A673 (cell line): ENCODE results near the gene ARRDC2. TPM values are rescaled to one million over a fixed set of nuclear protein-coding genes. Genes with fewer than 3 reads are reported as not detected.

Source experiments
- BruUV-seq: library from RNA; stranded (reverse); fragments of 400-500 nt; replicated peaks from 2 replicates; lab custom pipeline; 2021; lab: Mats Ljungman, UMichigan
- CTCF ChIA-PET: fragments of 300-600 bp; sonication (Branson Sonifier 250); formaldehyde crosslinking; loops from one replicate; lab custom pipeline; 2022; ENCODE audit warnings: antibody characterized with exemption; lab: Charles Lee
- POLR2A ChIA-PET: fragments of 300-600 bp; sonication (Branson Sonifier 250); formaldehyde crosslinking; loops from one replicate; lab custom pipeline; 2022; ENCODE audit warnings: antibody characterized with exemption; ENCODE audit not compliant: low non-redundant PET; lab: Charles Lee
- DNase-seq: peaks from one replicate; pipeline ENCODE4 v3.0.0-alpha.2; 2015; ENCODE audit warnings: low spot score
- H3K27ac ChIP-seq: fragments of 200-600 bp; sonication (generic); 2 replicates; pipeline ENCODE4 v1.5.1; 2016; ENCODE audit warnings: mixed run types, low read depth, mild to moderate bottlenecking, mixed read lengths, antibody characterized with exemption, low read length; ENCODE audit not compliant: poor library complexity, severe bottlenecking
- H3K27me3 ChIP-seq: fragments of 200-600 bp; sonication (generic); replicated peaks from 2 replicates; pipeline ENCODE4 v1.6.1; 2017; ENCODE audit warnings: mixed run types, low read depth, mild to moderate bottlenecking, mixed read lengths, antibody characterized with exemption, low read length; ENCODE audit not compliant: insufficient read depth, poor library complexity
- H3K36me3 ChIP-seq: fragments of 200-600 bp; sonication (generic); 2 replicates; pipeline ENCODE4 v1.6.1; 2016; ENCODE audit warnings: mixed run types, mild to moderate bottlenecking, mixed read lengths, antibody characterized with exemption, low read length; ENCODE audit not compliant: insufficient read depth, poor library complexity, severe bottlenecking
- H3K4me1 ChIP-seq: fragments of 200-600 bp; sonication (generic); 2 replicates; pipeline ENCODE4 v1.6.1; 2017; ENCODE audit warnings: mixed run types, mild to moderate bottlenecking, mixed read lengths, antibody characterized with exemption, low read length; ENCODE audit not compliant: insufficient read depth, poor library complexity, severe bottlenecking
- H3K4me3 ChIP-seq: fragments of 200-600 bp; sonication (generic); 2 replicates; pipeline ENCODE4 v1.5.1; 2016; ENCODE audit warnings: low read depth, mixed run types, mild to moderate bottlenecking, mixed read lengths, low read length; ENCODE audit not compliant: poor library complexity, severe bottlenecking
- H3K9me3 ChIP-seq: fragments of 200-600 bp; sonication (generic); 2 replicates; pipeline ENCODE4 v1.6.1; 2016; ENCODE audit warnings: mixed run types, low read depth, mild to moderate bottlenecking, mixed read lengths, antibody characterized with exemption, low read length; ENCODE audit not compliant: poor library complexity, severe bottlenecking
- EZH2 ChIP-seq: fragments of 200-600 bp; sonication (generic); IDR thresholded peaks from 2 replicates; pipeline ENCODE4 v1.6.1; 2017; ENCODE audit warnings: borderline replicate concordance, low read depth, mild to moderate bottlenecking, mixed read lengths, antibody characterized with exemption, low read length; ENCODE audit not compliant: poor library complexity, severe bottlenecking
- intact Hi-C: fragments of 100-400 bp; cut with micrococcal nuclease; formaldehyde crosslinking; loops from one replicate; pipeline ENCODE4 v1.10.0; 2022; ENCODE audit not compliant: unreplicated experiment
- total RNA-seq: library from RNA; stranded (reverse); gene quantifications from 2 replicates; pipeline ENCODE4 v1.2.3, GENCODE V29; 2021
- TF ChIP-seq, protein P1 (sequence below): fragments of 300-800, 200-600 bp; sonication (generic); conservative IDR thresholded peaks from 2 replicates; pipeline ENCODE4 v1.5.1; 2017; ENCODE audit warnings: low read depth, mild to moderate bottlenecking, antibody characterized with exemption, low read length, moderate library complexity, mixed read lengths

ARRDC2 gene
- total RNA-seq, 1 experiment from 2014 or later: 11.7 TPM

DNA sequence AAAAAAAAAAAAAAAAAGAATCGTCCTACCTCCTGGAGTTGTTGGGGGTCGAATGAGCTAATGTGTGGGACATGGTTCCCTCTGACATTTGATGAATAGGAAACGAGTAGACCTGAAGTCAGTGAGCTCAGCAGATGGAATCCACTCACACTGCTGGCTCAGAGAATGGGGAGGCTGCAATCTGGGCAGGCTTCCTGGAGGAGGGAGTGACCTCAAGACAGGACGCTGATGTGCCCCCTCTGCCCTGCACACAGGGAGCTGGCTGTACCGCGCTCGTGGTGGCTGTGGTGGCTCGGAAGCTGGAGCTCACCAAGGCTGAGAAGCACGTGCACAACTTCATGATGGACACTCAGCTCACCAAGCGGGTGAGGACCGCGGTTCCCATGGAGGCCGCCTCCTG, 19.8 kb upstream of the ARRDC2 start:
- no peaks in the 10 kb centered on the region for H3K27me3 ChIP-seq
- TF ChIP-seq, protein P1, sequence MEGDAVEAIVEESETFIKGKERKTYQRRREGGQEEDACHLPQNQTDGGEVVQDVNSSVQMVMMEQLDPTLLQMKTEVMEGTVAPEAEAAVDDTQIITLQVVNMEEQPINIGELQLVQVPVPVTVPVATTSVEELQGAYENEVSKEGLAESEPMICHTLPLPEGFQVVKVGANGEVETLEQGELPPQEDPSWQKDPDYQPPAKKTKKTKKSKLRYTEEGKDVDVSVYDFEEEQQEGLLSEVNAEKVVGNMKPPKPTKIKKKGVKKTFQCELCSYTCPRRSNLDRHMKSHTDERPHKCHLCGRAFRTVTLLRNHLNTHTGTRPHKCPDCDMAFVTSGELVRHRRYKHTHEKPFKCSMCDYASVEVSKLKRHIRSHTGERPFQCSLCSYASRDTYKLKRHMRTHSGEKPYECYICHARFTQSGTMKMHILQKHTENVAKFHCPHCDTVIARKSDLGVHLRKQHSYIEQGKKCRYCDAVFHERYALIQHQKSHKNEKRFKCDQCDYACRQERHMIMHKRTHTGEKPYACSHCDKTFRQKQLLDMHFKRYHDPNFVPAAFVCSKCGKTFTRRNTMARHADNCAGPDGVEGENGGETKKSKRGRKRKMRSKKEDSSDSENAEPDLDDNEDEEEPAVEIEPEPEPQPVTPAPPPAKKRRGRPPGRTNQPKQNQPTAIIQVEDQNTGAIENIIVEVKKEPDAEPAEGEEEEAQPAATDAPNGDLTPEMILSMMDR: no peak
- no peak for TF ChIP-seq EZH2

GRCh38 chr19:17989425-17990094, 18.4 kb upstream of the ARRDC2 start:
- DNase-seq: no peak
- no peaks in the 10 kb centered on the region for H3K27me3 ChIP-seq
- H3K4me3 ChIP-seq: no peak overlapping the region
- no peak for TF ChIP-seq EZH2
- TF ChIP-seq, protein P1: no peak
- no peaks in the 10 kb centered on the region for H3K4me1 ChIP-seq
- POLR2A ChIA-PET: no interaction called here
- CTCF ChIA-PET: no interaction called here
- H3K36me3 ChIP-seq: peaks cover 57% of the 10 kb centered on the region
- H3K9me3 ChIP-seq: no peaks in the 10 kb centered on the region
- H3K27ac ChIP-seq: no peak overlapping the region
- no TSS peak for BruUV-seq
- intact Hi-C loops: no loop called here

More for the DNA sequence above, 19.8 kb upstream of the ARRDC2 start:
- no TSS peak for BruUV-seq
- H3K9me3 ChIP-seq: no peaks in the 10 kb centered on the region
- no peak for DNase-seq
- no peaks in the 10 kb centered on the region for H3K4me1 ChIP-seq
- CTCF ChIA-PET: interaction anchor here (0.6 kb wide), 1 partner anchor 10 kb away, joined by 3 read pairs; no protein-coding TSS in a partner anchor
- intact Hi-C loops: no loop called here
- POLR2A ChIA-PET: no interaction called here
- H3K4me3 ChIP-seq: no peak overlapping the region
- peaks cover 53% of the 10 kb centered on the region for H3K36me3 ChIP-seq
- no peak overlapping the region for H3K27ac ChIP-seq

DNA sequence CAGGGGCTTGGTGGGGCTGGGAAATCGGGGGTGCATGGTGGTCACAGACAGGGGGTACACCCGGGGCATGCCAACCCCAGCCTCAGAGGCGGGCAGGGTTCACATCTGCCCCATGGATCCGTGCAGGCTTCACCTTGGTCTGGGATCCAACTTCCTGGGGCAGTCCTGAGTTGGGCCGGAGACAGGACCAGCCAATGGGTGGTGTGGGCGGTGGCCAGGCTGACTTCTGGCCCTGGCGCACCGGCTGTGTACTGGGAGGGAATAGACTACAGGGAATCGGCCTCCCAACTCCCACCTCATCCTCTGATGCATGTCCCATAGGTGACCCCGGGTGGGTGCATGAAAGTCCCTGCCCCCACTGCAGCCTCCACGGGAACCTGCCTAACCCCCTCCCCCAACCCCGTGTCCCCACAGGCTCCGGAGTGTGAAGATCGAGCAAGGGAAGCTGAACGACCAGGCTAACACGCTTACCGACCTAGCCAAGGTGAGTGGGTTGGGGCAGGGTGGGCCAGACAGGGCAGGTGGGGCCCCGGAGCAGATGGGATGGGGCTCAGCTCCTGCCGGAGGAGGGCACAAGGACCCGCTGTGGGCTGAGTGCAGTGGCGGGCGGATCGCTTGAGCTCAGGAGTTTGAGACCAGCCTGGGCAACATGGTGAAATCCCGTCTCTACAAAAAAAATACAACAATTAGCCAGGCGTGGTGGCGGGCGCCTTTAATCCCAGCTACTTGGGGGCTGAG, 14.7 kb upstream of the ARRDC2 start:
- no peak overlapping the region for H3K27ac ChIP-seq
- H3K9me3 ChIP-seq: no peaks in the 10 kb centered on the region
- DNase-seq: no peak
- no TSS peak for BruUV-seq
- TF ChIP-seq EZH2: no peak
- TF ChIP-seq, protein P1: no peak
- H3K4me3 ChIP-seq: no peak overlapping the region
- intact Hi-C loops: no loop called here
- H3K27me3 ChIP-seq: no peaks in the 10 kb centered on the region
- H3K36me3 ChIP-seq: peaks cover 38% of the 10 kb centered on the region
- ChIA-PET POLR2A (no interaction called here), CTCF (interaction anchor here (0.8 kb wide), 1 partner anchor 56 kb away, joined by 7 read pairs; no protein-coding TSS in a partner anchor)
- H3K4me1 ChIP-seq: no peaks in the 10 kb centered on the region
